Stimulated activated CD4-positive, alpha-beta T cell treated with anti-CD3 and anti-CD28 coated beads, Interleukin-4, amount 100 ng/mL, for 1 hour (primary cell): ENCODE measurements around the gene LEKR1.
"Not testable (repeated sequence)": the region's sequence is repeated elsewhere in the genome, so short reads cannot be mapped to it uniquely, and the experiment has no call there.

Experiments used
- DNase-seq: peaks from one replicate; pipeline ENCODE4 v3.0.0-alpha.2; 2020

The LEKR1 gene

DNA sequence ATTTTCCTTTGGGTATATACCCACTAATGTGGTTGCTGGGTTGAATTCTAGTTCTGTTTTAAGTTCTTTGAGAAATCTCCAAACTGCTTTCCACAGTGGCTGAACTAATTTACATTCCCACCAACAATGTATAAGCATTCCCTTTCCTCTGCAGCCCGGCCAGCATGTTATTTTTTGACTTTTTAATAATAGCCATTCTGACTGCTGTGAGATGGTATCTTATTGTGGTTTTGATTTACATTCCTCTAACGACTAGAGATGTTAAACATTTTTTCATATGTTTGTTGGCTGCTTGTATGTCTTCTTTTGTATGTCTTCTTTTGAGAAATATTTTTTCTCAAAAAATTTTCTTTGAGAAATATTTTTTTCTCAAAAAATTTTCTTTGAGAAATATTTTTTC lies 84.7 kb downstream of the LEKR1 start:
- DNase-seq, result not testable (repeated sequence)

DNA sequence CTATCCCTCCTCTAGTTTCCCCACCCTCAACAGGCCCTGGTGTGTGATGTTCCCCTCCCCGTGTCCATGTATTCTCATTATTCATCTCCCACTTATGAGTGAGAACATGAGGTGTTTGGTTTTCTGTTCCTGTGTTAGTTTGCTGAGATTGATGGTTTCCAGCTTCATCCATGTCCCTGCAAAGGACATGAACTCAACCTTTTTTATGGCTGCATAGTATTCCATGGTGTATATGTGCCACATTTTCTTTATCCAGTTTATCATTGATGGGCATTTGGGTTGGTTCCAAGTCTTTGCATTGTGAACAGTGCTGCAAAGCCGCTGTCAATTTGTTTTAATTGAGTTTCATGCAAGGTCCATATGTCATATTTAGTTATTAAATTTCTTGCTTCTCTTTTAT lies 88.1 kb downstream of the LEKR1 start:
- not testable (repeated sequence) for DNase-seq

DNA sequence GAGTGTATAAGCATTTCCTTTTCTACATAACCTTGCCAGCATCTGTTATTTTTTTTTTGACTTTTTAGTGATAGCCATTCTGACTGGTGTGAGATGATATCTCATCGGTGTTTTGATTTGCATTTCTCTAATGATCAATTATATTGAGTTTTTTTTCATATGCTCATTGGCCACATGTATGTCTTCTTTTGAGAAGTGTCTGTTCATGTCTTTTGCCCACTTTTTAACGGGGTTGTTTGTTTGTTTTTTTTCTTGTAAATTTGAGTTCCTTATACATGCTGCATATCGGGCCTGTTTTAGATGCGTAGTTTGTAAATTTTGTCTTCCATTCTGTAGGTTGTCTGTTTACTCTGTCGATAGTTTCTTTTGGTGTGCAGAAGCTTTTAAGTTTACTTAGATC lies 89.2 kb downstream of the LEKR1 start:
- no peak for DNase-seq

DNA sequence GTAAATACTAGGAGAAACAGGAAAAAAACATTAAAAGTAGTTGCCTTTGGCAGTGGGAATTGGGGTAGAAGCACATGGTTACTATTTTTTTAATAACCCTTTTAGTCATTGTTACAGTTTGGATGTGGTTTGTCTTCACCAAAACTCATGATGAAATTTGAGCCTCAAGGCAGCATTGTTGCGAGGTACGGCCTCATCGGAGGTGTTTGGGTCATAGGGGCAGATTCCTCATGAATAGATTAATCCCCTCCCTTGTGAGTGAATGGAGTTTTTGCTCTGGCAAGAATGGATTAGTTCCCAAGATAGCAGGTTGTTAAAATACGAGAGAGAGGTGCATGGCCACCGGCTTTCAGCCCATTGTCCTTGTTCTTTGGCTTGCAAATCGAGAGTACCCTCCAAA lies 92.6 kb downstream of the LEKR1 start:
- DNase-seq, result no peak

DNA sequence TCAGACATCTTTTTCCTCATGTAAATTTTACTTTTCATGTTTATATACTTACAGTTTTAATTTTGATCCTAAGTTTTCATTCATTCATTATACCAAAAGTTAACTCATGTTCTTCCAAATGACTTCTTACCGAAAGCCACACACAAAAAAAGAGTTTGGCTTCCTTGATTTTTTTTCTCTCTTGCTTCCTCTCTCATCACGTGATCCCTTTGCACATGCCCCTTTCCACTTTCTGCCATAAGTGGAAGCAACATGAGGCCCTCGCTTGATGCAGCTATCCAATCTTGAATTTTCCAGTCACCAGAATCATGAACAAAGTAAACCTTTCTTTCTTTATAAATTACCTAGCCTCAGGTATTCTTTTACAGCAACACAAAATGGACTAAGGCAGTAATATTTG lies 93.7 kb downstream of the LEKR1 start:
- DNase-seq, result no peak

DNA sequence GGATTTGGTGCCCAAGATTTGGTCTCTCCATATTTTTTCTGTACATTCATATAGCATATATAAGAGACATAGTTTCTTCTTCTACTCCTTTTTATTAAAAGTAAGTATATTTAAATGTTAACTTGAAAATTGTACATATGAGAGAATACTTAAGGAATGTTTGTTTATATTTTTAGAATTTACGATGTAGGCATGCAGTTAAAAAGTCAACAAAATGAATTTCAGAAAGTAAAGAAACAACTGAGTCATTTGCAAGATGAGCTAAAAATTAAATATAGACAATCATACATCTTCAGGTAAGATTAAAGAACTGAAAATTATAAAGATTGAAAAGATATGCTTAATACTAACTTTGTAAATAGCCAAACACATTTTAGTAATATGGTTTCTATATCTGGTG lies 94.2 kb downstream of the LEKR1 start:
- DNase-seq, result no peak

DNA sequence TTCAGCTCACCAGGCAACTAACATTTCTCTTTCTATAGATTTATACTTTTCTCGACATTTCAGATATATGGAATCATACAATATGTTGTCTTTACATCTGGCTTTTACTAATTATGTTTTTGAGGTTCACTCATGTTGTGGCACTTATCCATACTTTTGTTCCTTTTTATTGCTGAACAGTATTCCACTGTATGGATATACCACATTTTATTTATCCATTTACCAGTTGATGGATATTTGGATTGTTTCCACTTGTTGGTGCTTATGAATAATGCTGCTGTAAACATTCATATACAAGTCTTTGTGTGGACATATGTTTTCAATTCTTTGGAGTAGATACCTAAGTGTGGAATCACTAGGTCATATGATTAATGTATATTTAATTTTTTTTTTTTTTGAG lies 97.2 kb downstream of the LEKR1 start:
- no peak for DNase-seq

DNA sequence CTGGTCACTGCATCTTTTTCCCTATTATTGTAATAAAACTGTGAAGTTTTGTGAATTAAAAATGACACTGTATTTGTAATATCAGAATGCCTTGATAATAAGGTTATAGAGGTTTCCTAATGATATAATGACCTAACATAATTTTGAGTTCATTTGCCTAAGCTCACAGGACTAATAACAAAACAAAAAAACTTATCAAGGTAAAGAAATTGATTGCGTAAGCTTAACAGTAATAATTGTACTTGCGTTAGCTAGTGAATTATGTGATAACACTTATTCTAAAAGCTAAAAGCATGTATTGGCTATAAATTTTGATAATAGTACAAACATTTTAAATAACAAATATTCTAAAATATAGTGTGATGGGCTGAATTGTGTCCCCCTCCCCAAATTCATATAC lies 112.6 kb downstream of the LEKR1 start:
- no peak for DNase-seq

DNA sequence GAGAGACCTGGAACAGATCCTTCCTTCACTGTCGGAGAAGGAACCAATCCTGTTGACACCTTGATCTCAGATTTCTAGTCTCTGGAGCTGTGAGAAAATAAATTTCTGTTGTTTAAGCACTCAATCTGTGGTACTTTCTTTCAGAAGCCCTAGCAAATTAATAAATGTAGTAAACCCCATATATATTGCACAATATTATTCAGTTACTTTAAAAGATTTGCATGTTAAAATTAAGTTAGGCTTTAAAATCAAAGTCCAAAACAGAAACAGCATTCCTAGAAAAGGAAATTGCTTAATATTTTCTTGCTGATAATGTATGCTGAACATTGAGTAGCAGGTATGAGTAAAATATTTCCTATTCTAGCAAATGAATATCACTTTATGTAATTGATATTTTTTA lies 113.2 kb downstream of the LEKR1 start:
- no peak for DNase-seq

DNA sequence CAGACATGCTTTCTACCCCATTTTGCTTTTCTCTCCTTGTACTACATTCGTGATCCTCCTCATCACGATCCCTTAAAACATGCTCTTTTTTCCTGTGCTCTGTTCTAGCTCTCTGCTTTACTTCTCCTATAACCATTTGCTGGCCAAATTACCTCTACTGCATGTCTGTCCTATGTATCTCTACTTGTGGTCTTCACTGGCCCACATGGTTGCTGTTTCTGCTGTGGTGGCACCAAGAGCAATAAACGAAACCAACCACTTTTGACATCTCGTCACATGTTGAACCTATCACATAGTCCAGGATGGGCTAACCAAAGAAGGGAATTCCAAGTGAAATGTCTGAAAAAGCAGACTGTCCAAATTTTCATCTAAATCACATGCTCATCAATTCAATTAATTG lies 115.2 kb downstream of the LEKR1 start:
- DNase-seq, result no peak

DNA sequence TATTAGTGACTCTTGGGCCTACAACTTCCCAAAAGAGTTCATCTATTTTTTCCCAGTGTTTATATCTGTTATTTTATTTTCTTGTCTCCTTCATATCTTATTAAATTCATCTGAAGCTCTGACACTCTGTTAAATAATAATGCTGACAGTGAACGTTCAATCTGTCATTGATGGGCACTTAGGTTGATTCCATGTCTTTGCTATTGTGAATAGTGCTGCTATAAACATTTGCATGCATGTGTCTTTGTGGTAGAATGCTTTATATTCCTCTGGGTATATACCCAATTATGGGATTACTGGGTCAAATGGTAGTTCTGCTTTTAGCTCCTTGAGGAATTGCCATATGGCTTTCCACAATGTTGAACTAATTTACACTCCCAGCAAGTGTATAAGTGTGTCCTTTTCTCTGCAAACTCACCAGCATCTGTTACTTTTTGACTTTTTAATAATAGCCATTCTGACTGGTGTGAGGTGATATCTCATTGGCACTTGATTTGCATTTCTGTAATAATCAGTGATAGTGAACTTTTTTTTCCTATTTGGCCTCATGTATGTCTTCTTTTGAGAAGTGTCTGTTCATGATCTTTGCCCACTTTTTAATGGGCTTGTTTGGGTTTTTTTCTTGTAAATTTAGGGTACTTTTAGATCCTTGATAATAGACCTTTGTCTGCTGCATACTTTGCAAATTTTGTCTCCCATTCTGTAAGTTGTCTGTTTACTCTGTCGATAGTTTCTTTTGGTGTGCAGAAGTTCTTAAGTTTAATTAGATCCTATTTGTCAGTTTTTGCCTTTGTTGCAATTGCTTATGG lies 122.5 kb downstream of the LEKR1 start:
- no peak for DNase-seq

DNA sequence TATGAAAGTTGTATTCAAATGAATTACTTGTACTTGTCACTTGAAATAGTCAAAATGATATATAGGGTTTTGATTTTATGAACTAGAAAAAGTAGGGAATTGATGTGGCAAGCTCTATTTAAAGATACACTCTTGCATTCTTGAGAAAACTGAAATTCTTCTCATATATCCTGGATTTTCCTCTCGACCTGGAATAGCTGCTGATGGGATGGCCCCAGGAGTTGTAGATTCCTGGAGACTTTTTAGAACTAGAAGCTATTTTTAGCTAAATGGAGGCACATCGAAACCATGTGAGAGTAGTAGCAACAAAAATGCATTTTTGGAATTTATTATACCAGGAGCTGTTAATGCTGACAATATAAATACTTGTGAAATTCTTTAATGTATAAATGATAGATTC lies 125.9 kb downstream of the LEKR1 start:
- DNase-seq, result no peak

DNA sequence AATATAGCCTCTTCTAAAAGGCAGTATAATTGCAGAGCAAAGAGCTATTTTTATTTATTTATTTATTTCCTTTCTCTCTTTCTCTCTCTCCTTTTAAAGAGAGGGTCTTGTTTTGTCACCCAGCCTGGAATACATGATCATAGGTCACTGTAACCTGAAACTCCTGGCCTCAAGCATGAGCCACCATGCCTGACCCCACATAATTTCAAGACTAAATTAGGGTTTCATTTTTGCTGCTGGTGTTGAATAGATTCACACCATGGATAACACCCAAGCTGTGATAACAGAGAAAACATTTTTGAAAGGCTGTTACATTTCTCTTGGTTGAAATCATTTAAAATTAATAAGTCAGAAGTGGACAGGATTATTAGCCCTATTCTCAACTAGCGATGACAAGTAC lies 131.6 kb downstream of the LEKR1 start:
- no peak for DNase-seq

DNA sequence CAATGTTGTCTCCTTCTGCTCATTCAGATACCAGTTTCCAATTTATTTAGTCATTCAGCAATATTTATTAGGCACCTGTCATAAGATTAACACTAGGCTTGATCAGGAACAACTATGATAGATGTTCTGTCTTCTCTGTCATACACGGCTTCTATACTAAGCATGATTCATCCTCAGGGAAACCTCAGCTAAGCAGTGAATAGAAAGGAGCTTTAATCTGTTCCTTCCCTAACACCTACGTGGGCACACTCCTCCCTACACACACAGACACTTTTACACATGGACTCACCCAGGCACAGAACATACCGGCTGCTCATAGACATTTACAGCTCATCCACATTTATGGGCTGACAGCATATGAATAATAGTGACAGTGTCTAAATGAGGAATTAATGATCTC lies 136.9 kb downstream of the LEKR1 start:
- no peak for DNase-seq

DNA sequence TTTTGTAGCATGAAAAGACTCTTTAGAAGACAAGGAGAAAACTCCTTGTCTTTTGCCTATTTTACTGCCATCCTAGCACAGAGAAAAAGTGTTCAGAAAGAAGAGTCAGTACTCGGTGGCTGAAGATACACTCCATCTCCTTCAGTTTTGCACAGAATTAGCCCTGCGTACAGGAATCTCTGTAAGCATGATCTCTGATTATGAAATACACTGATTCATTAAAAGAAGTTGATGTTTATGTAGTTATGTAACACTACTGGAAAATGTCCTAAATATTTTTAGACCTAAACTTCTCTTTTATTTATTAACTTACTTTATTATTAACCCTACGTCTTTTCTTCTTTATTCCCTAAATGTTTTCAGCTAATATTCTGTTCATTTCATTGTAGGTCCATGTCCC lies 138.4 kb downstream of the LEKR1 start:
- no peak for DNase-seq

DNA sequence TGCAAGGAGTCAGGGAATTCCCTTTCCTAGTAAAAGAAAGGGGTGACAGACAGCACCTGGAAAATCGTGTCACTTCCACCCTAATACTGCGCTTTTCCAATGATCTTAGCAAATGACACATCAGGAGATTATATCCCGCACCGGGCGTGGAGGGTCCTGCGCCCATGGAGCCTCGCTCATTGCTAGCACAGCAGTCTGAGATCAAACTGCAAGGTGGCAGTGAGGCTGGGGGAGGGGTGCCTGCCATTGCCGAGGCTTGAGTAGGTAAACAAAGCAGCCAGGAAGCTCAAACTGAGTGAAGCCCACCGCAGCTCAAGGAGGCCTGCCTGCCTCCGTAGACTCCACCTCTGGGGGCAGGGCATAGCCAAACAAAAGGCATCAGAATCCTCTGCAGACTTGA lies 140.2 kb downstream of the LEKR1 start:
- not testable (repeated sequence) for DNase-seq

DNA sequence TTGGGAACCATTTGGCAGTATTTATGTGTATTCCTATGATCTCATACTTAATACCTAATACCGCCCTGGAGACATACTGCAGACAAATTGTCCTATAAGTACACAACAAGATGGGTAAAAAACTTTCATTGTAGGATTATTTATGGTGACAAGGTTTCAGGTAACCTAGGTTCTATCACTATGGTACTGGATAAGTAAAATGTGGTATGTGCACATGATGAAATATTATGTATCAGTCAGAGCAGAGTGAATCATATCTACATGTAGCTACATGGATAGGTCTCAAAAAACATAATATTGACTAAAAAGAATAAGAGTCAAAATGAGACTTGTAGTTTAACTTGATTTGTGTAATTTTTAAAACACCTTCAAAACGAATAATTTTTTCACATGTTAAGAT lies 147.8 kb downstream of the LEKR1 start:
- DNase-seq, result no peak

DNA sequence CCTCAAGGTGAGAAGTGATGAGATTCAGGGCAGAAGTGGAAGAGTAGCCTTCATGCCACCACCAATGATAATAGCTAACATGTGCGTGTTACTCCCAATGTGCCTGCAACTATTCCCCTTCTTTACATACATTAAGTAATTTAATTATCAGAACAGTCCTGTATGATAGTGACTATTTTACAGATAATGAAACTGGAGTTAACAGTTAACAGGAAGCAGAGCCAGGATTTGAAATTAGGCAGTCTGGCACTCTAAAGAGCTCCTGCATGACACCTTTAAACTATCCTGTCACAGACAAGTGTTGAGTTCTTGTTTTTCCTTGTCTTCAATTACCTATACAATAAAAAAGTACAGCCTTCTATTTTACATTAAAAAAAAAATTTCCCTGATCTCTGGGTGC lies 148.8 kb downstream of the LEKR1 start:
- DNase-seq, result no peak

DNA sequence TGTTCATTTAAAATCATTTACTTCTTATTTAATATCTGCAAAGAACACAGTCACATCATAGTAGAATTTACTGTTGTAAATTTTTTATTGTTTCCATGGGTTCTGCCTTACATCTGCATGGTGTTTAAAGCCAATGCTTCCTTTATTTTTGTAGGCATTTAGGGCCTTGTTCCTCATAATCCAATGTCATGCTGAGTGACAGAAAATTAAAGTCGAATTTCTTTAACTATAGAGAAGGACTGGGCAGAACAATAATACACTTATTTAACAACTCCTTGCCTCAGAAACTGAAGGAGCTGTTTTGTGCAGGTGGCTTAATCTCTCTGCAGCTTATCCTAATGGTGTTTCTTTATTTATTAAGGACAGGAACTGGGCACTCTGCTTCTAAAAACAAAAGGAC lies 149.6 kb downstream of the LEKR1 start:
- no peak for DNase-seq

DNA sequence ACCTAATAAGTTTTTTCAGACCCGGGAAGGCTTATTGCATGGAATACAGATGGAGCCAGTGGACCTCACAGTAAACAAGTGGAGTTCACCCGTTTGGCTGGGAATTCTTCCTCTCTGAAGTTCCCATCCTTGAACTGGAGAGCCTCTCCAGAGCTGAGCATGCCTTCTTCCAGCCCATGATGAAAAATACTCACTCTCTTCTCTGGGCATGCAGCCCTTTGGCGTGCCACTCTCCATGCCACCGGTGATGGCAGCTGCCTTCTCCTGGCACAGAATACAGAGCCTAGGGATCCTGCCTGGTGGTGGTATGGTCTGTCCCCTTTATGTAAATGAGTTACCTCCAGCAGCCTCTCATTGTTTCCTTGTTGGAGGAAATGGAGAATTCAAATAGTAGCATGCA lies 150.8 kb downstream of the LEKR1 start:
- DNase-seq, result no peak

DNA sequence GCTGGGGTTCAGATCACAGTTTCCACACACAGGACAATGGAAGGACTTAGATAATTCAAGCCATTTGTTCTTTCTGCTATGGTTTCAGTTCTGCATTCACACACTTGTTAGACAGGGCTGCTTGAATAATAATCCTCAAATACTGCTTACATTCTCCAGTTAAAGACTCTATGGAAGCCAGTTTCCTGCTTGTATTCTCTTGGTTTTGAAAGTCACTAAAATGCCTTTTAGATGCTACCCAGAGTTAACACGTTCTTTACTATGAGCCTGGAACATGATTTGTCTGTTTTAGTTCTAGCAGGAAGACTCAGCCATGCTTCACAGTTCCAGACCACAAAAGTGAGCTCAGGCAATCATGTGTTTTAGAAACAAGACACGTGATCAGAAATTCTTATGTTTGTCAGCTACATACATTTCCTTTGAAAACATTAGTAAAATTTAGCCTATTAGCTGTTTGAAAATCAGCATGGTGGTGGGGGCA lies 152.4 kb downstream of the LEKR1 start:
- DNase-seq, result no peak

DNA sequence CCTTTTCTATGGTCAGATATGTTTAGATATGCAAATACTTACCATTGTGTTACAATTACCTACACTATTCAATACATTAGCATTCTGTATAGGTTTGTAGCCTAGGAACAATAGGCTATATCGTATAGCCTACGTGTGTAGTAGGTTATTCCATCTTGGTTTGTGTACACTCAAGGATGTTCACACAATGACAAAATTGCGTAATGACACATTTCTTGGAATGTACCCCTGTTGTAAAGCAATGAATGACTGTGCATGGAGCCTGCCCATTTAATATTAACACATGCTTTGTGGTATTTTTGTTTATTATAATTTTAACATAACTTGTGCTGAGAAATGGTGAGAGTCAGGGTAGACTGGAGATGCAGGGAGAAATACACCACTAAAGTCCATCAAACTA lies 154.9 kb downstream of the LEKR1 start:
- DNase-seq, result no peak

DNA sequence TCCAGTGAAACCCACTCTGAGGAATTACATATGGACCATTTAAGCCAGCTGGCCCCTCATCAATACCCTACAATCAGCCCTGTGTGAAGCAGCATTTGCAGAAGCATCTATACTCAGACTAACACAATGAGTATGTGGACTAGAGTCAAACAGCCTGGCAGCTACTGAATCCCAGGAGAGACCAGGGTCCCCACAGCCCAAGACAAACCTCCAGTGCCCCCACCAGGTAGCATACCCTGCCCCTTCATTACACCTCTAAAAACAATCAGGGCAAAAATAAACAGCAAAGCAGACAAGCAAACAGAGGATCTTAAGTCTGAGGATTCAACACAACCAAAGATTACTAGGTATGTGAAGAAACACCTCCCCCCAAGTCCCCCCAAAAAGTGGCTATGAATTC lies 157.4 kb downstream of the LEKR1 start:
- no peak for DNase-seq

DNA sequence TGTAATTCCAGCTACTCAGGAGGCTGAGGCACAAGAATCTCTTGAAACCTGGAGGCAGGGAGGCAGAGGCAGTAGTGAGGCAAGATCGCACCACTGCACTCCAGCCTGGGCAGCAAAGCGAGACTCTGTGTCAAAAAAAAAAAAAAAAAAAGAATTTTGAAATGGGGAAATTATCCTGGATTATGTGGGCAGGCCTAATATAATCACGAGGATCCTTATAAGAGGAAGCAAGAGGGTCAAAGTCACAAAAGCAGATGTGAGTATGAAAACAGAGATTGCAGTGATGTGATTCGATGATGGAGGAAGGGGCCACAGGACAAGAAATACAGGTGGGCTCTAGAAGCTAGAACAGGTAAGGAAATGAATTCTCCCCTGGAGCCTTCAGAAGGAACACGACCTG lies 159.6 kb downstream of the LEKR1 start:
- no peak for DNase-seq

DNA sequence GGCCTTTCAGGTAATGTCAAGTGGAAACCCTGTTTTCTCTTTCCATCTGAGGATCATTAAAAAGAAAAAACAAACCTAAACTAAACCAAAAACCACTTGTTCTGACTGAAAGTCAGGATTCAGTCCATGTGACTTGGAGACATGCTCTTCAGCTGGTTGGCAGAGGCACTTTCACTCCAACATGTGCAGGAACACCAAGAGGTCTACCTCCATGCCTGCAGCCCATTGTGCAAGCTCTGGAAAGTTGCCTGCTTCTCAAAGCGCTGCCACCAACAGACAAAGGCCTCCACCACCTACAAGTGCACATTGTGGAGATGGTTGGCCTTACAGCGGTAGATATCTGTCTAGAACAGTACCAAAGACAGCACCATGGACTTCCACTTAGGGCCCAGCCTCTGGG lies 161.8 kb downstream of the LEKR1 start:
- no peak for DNase-seq
